A549 (cell line): ENCODE results near the gene LIN28A.

Experiments used
- GATA3 ChIP-seq: IDR thresholded peaks from 2 replicates; pipeline ENCODE4 v1.6.1; 2012; ENCODE audit warnings: borderline replicate concordance
- HOXA7 ChIP-seq: fragments of 250-450 bp; sonication (Bioruptor Pico); IDR thresholded peaks from 2 replicates; pipeline ENCODE4 v1.5.0; 2020; ENCODE audit warnings: mild to moderate bottlenecking, moderate library complexity
- NR3C1 ChIP-seq: fragments of >200 bp; sonication (Bioruptor Twin); formaldehyde crosslinking; IDR thresholded peaks from 3 replicates; pipeline ENCODE4 v1.6.1; 2017
- SMC3 ChIP-seq: fragments of >200 bp; sonication (Bioruptor Twin); formaldehyde crosslinking; IDR thresholded peaks from 3 replicates; pipeline ENCODE4 v1.6.1; 2018; ENCODE audit warnings: inconsistent platforms

DNA sequence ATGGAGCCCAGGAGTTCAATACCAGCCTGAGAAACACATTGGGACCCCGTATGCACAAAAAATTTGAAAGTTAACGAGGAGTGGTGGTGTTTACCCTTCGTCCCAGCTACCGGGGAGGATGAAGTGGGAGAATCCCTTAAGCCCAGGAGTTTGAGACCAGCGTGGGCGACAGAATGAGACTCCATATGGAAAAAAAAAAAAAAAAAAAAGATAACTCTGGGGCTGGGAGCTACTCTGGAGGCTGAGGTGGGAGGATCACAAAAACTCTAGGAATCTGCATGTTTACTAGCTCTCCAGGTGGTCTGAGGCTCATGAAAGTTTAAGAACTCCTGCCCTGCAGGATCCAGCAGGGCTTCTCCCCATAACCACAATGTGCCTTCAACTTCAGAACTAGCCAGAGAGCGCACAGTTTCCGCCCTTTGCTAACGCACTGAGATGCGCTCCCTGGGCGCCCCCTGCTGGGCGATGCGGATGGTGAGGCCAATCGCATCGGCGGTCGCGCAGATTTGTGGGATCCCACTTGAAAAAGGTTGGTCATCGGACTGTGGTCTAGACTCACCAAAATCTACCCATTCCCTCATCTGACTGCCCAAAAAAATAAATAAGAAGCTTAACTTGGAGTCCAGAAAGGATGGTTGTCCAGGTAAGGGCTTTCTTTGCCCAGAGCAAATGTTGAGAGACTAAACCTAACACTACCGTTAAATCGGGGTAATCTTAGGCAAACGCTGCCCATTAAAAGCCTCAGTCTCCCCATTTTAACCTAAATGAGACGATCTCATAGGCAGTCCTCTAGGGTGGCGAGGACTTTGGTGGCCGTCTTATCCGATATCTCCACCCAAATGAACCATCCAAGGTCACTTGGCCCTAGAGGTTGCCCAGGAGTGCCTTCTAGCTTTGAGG, 46.8 kb upstream of the LIN28A start:
- no peak for TF ChIP-seq NR3C1
- no peak for TF ChIP-seq GATA3
- TF ChIP-seq HOXA7: no peak
- peak; percentile 85 for TF ChIP-seq SMC3
